Mesenchymal stem cell (in vitro differentiated cells and primary cell): ENCODE measurements around the gene PSORS1C1.
"Not testable (repeated sequence)": the region's sequence is repeated elsewhere in the genome, so short reads cannot be mapped to it uniquely, and the experiment has no call there.

Experiments used
- DNase-seq: peaks from one replicate; pipeline ENCODE4 v3.0.0-alpha.2; 2013
- H2AFZ ChIP-seq: one replicate; pipeline ENCODE4 v1.6.1; 2013; ENCODE audit warnings: low read depth, mild to moderate bottlenecking, control low read depth, inconsistent platforms, low read length, moderate library complexity
- H2AK5ac ChIP-seq: 2 replicates; pipeline ENCODE4 v1.6.1; 2013; ENCODE audit warnings: low read length, moderate library complexity, mild to moderate bottlenecking, inconsistent platforms; ENCODE audit not compliant: severe bottlenecking
- H2BK120ac ChIP-seq: one replicate; pipeline ENCODE4 v1.6.1; 2013; ENCODE audit warnings: low read depth, mild to moderate bottlenecking, inconsistent platforms, low read length, moderate library complexity
- H2BK12ac ChIP-seq, 2 experiments: one replicate each; pipeline ENCODE4 v1.6.1; 2013; ENCODE audit warnings: inconsistent platforms in 2 of 2, low read length in 2 of 2, mild to moderate bottlenecking in 2 of 2, moderate library complexity in 2 of 2, control low read depth in 1 of 2
- H2BK15ac ChIP-seq: one replicate; pipeline ENCODE4 v1.6.1; 2013; ENCODE audit warnings: mild to moderate bottlenecking, low read depth, inconsistent platforms; ENCODE audit not compliant: poor library complexity, severe bottlenecking
- H2BK5ac ChIP-seq: 2 replicates; pipeline ENCODE4 v1.6.1; 2013; ENCODE audit warnings: low read depth, mild to moderate bottlenecking, low read length, control low read depth, inconsistent platforms; ENCODE audit not compliant: poor library complexity, severe bottlenecking
- H3K14ac ChIP-seq, 2 experiments: one replicate each; pipeline ENCODE4 v1.6.1; 2013; ENCODE audit warnings: inconsistent platforms in 2 of 2, low read length in 2 of 2, control low read depth in 1 of 2, mild to moderate bottlenecking in 1 of 2, moderate library complexity in 1 of 2
- H3K18ac ChIP-seq, 2 experiments: one replicate each; pipeline ENCODE4 v1.6.1; 2013; ENCODE audit warnings: inconsistent platforms in 2 of 2, low read length in 2 of 2, control low read depth in 1 of 2, low read depth in 1 of 2, mild to moderate bottlenecking in 1 of 2
- H3K23ac ChIP-seq, 2 experiments: one replicate each; pipeline ENCODE4 v1.6.1; 2013; ENCODE audit warnings: inconsistent platforms in 2 of 2, low read length in 2 of 2, mild to moderate bottlenecking in 2 of 2, moderate library complexity in 2 of 2, control low read depth in 1 of 2
- H3K27ac ChIP-seq: 2 replicates; pipeline ENCODE4 v1.5.1; 2013; ENCODE audit warnings: mild to moderate bottlenecking, moderate library complexity, low read length, control low read depth, inconsistent platforms; ENCODE audit not compliant: poor library complexity, severe bottlenecking
- H3K27me3 ChIP-seq, 2 experiments: 2 replicates each; pipeline versions ENCODE4 v1.6.1 to v1.7.0; 2013; ENCODE audit warnings: low read length in 2 of 2, mild to moderate bottlenecking in 2 of 2, moderate library complexity in 2 of 2, control low read depth in 1 of 2, inconsistent platforms in 1 of 2; ENCODE audit not compliant: control insufficient read depth in 1 of 2, insufficient read depth in 1 of 2
- H3K36me3 ChIP-seq, 2 experiments: 2 replicates each; pipeline versions ENCODE4 v1.6.1 to v1.7.0; 2013; ENCODE audit warnings: low read length in 2 of 2, control low read depth in 1 of 2, inconsistent platforms in 1 of 2, low read depth in 1 of 2, mild to moderate bottlenecking in 1 of 2; ENCODE audit not compliant: insufficient read depth in 2 of 2, control insufficient read depth in 1 of 2
- H3K4ac ChIP-seq, 2 experiments: one replicate each; pipeline ENCODE4 v1.6.1; 2013; ENCODE audit warnings: inconsistent platforms in 2 of 2, low read length in 2 of 2, mild to moderate bottlenecking in 2 of 2, moderate library complexity in 2 of 2, control low read depth in 1 of 2, low read depth in 1 of 2
- H3K4me1 ChIP-seq: 2 replicates; pipeline ENCODE4 v1.6.1; 2013; ENCODE audit warnings: low read depth, low read length, control low read depth; ENCODE audit not compliant: control insufficient read depth, insufficient read depth
- H3K4me2 ChIP-seq: 2 replicates; pipeline ENCODE4 v1.6.1; 2013; ENCODE audit warnings: low read length, mild to moderate bottlenecking, inconsistent platforms; ENCODE audit not compliant: poor library complexity, severe bottlenecking
- H3K4me3 ChIP-seq, 2 experiments: 2 replicates each; pipeline versions ENCODE4 v1.5.1 to v1.7.0; 2013; ENCODE audit warnings: low read length in 2 of 2, mild to moderate bottlenecking in 2 of 2, control low read depth in 1 of 2, low read depth in 1 of 2; ENCODE audit not compliant: insufficient read depth in 1 of 2
- H3K79me1 ChIP-seq: replicated peaks from 2 replicates; pipeline ENCODE4 v1.6.1; 2013; ENCODE audit warnings: mild to moderate bottlenecking, control low read depth, low read length, inconsistent platforms; ENCODE audit not compliant: poor library complexity, severe bottlenecking
- H3K9ac ChIP-seq: 2 replicates; pipeline ENCODE4 v1.7.0; 2013; ENCODE audit warnings: mild to moderate bottlenecking, low read length, moderate library complexity
- H3K9me3 ChIP-seq: 2 replicates; pipeline ENCODE4 v1.7.0; 2013; ENCODE audit warnings: mild to moderate bottlenecking, low read length; ENCODE audit not compliant: control insufficient read depth
- H4K8ac ChIP-seq: one replicate; pipeline ENCODE4 v1.6.1; 2013; ENCODE audit warnings: inconsistent platforms, mild to moderate bottlenecking, low read length, moderate library complexity
- H4K91ac ChIP-seq: one replicate; pipeline ENCODE4 v1.6.1; 2013; ENCODE audit warnings: mild to moderate bottlenecking, low read length, inconsistent platforms
- WGBS: methylation state at CpG from one replicate; pipeline ENCODE4 v1.1.7; 2013; ENCODE audit warnings: mixed read lengths; 5-methylcytosine and 5-hydroxymethylcytosine counted together

The PSORS1C1 gene

GRCh38 chr6:31165986-31166385 is 51.4 kb downstream of the PSORS1C1 start:
- no peak overlapping the region for H2BK12ac ChIP-seq
- H3K9ac ChIP-seq = no peak overlapping the region
- H4K8ac ChIP-seq = no peak overlapping the region
- H2BK5ac ChIP-seq = no peak overlapping the region
- H3K27ac ChIP-seq = no peak overlapping the region
- no peak overlapping the region for H4K91ac ChIP-seq
- no peak overlapping the region for H2BK15ac ChIP-seq
- no peak overlapping the region for H2AK5ac ChIP-seq
- peaks cover 0 to 16% of the 10 kb centered on the region in 2 experiments for H3K27me3 ChIP-seq
- H3K9me3 ChIP-seq = no peaks in the 10 kb centered on the region
- no peak overlapping the region for H3K4ac ChIP-seq
- H2AFZ ChIP-seq = no peak overlapping the region
- H3K18ac ChIP-seq = no peak overlapping the region
- peaks cover 31% of the 10 kb centered on the region for H3K79me1 ChIP-seq
- H3K36me3 ChIP-seq = peaks cover 10 to 36% of the 10 kb centered on the region in 2 experiments
- no peak overlapping the region for H3K23ac ChIP-seq
- H3K4me1 ChIP-seq = peaks cover 4% of the 10 kb centered on the region
- WGBS = 85% methylated on average over 5 of the region's 5 CpGs
- H2BK120ac ChIP-seq = no peak overlapping the region
- H3K4me2 ChIP-seq = no peak overlapping the region
- DNase-seq = no peak
- H3K4me3 ChIP-seq = no peak overlapping the region
- no peak overlapping the region for H3K14ac ChIP-seq

- H3K79me1 ChIP-seq = peaks cover 33% of the 10 kb centered on the region
- H4K91ac ChIP-seq = no peak overlapping the region
- no peak overlapping the region for H3K4me2 ChIP-seq
- no peak overlapping the region for H2BK120ac ChIP-seq
- no peak overlapping the region for H3K9ac ChIP-seq
- no peaks in the 10 kb centered on the region for H3K9me3 ChIP-seq
- H3K4me1 ChIP-seq = peaks cover 14% of the 10 kb centered on the region
- WGBS = 43% methylated on average over 2 of the region's 3 CpGs
- no peak overlapping the region for H3K14ac ChIP-seq
- no peak overlapping the region for H3K23ac ChIP-seq
- H3K36me3 ChIP-seq = peaks cover 0 to 16% of the 10 kb centered on the region in 2 experiments
- H3K4ac ChIP-seq = no peak overlapping the region
- H2AK5ac ChIP-seq = no peak overlapping the region
- H3K27me3 ChIP-seq = peaks cover 0 to 16% of the 10 kb centered on the region in 2 experiments
- no peak overlapping the region for H2BK15ac ChIP-seq
- no peak for DNase-seq
- no peak overlapping the region for H3K27ac ChIP-seq
- H3K18ac ChIP-seq = no peak overlapping the region
- H2BK5ac ChIP-seq = no peak overlapping the region
- no peak overlapping the region for H3K4me3 ChIP-seq
- H2AFZ ChIP-seq = no peak overlapping the region
- H2BK12ac ChIP-seq = no peak overlapping the region
- no peak overlapping the region for H4K8ac ChIP-seq
Measured at GRCh38 chr6:31168606-31169005, 54.0 kb downstream of the PSORS1C1 start.

- Histone ChIP-seq H2BK15ac (no peak overlapping the region), H3K27me3 (peaks cover 0 to 16% of the 10 kb centered on the region in 2 experiments), H3K36me3 (peaks cover 0 to 16% of the 10 kb centered on the region in 2 experiments), H3K18ac (no peak overlapping the region), H3K79me1 (peaks cover 38% of the 10 kb centered on the region), H3K4me2 (no peak overlapping the region), H2BK12ac (no peak overlapping the region), H3K4me1 (peaks cover 15% of the 10 kb centered on the region), H3K14ac (no peak overlapping the region), H3K4ac (no peak overlapping the region), H2BK120ac (no peak overlapping the region), H2AFZ (no peak overlapping the region), H4K8ac (no peak overlapping the region), H4K91ac (no peak overlapping the region), H3K9ac (no peak overlapping the region), H3K4me3 (no peak overlapping the region), H3K9me3 (no peaks in the 10 kb centered on the region), H3K27ac (no peak overlapping the region), H3K23ac (no peak overlapping the region), H2BK5ac (no peak overlapping the region), H2AK5ac (no peak overlapping the region)
- WGBS = 53% methylated on average over 8 of the region's 10 CpGs
- no peak for DNase-seq
Measured at GRCh38 chr6:31169123-31169857, 54.7 kb downstream of the PSORS1C1 start.

GRCh38 chr6:31169858-31170599 is 55.4 kb downstream of the PSORS1C1 start:
- not testable (repeated sequence) for H3K9ac ChIP-seq, H2AK5ac ChIP-seq, H2BK5ac ChIP-seq, H3K4ac ChIP-seq, H2AFZ ChIP-seq, H3K4me2 ChIP-seq, H3K14ac ChIP-seq, H3K9me3 ChIP-seq, H3K4me3 ChIP-seq, H2BK12ac ChIP-seq, H2BK120ac ChIP-seq, H3K23ac ChIP-seq, H3K18ac ChIP-seq, DNase-seq, H4K91ac ChIP-seq, H3K27ac ChIP-seq
- Histone ChIP-seq H3K79me1 (peaks cover 42% of the 10 kb centered on the region), H4K8ac (peak overlapping the region; percentile 16), H3K4me1 (peaks cover 15% of the 10 kb centered on the region), H2BK15ac (peak overlapping the region; percentile 62), H3K36me3 (peaks cover 0 to 16% of the 10 kb centered on the region in 2 experiments), H3K27me3 (peaks cover 0 to 16% of the 10 kb centered on the region in 2 experiments)
- 54% methylated on average over 17 of the region's 23 CpGs for WGBS
